ENCODE measurements around the gene SULT4A1. TPM values are rescaled to one million over a fixed set of nuclear protein-coding genes. Genes with fewer than 3 reads are reported as not detected.

Gene SULT4A1
- total and polyA plus RNA-seq, 10 of the 15 experiments (the other 5 are each of a cell fraction or from before 2014, with no cell fraction given) = not detected

DNA sequence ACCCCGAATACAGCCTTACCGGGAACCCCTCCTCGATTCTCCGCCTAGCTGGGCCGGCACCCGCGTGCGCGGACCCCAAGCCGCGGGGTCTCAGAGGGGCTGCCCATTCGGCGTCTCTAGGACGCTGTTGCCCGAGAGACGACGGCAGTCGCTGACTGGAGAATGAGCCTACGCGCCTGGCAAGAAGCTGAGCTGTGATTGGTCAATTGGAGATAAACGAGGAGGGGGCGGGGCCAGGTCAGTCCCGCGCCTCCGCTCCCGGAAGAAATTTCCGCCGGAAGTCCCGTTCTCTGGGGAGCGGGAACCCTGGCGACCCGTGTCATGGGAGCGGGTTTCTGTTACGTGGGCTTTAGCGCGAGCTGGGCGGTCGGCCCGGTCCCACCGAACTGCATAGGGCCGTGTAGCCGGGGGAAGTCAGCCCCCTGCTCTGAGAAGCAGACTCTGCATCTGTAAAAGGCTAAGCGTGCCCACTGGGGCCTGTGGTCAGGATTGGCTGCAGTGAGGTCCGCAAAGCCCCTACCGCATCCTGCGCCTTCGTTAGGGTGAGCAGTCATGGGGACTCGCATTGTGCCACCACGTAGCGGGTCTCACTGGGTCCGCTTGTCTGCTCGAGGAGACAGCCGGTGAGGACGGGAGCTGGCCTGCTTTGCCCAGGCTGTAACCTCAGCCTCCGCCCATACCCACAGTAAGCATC, 50.0 kb downstream of the SULT4A1 start, which contains the start of gene EFCAB6 (continued):
- TF ChIP-seq, protein P1, sequence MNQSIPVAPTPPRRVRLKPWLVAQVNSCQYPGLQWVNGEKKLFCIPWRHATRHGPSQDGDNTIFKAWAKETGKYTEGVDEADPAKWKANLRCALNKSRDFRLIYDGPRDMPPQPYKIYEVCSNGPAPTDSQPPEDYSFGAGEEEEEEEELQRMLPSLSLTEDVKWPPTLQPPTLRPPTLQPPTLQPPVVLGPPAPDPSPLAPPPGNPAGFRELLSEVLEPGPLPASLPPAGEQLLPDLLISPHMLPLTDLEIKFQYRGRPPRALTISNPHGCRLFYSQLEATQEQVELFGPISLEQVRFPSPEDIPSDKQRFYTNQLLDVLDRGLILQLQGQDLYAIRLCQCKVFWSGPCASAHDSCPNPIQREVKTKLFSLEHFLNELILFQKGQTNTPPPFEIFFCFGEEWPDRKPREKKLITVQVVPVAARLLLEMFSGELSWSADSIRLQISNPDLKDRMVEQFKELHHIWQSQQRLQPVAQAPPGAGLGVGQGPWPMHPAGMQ (IDR thresholded peaks at IDR 0.05; ENCODE audit: borderline replicate concordance) = no peak
- TF ChIP-seq ATF7 (IDR thresholded peaks at IDR 0.05; ENCODE audit: low read depth) (no peak), RELA (IDR thresholded peaks at IDR 0.05; ENCODE audit: borderline replicate concordance, partially characterized antibody) (peak; percentile 44), CREM (IDR thresholded peaks at IDR 0.05; ENCODE audit: low read depth) (peak; percentile 74; the same call in 1 of the 2 replicates), PML (IDR thresholded peaks at IDR 0.05; ENCODE audit: low read length) (no peak), BCL11A (IDR thresholded peaks at IDR 0.05; ENCODE audit: low read depth, low read length) (0 out of 2 replicates have a peak, but pooled peaks have one; percentile 8), ZBED1 (IDR thresholded peaks at IDR 0.05; ENCODE audit: borderline replicate concordance) (no peak), HDAC6 (IDR thresholded peaks at IDR 0.05; ENCODE audit: unreplicated experiment) (no peak), NFIC (IDR thresholded peaks at IDR 0.05; ENCODE audit: low read depth, low read length) (no peak), EGR1 (IDR thresholded peaks at IDR 0.05; ENCODE audit: borderline replicate concordance in 1 of 2, low read depth in 2 of 2, low read length in 2 of 2) (no peak; a peak in 1 of 3 replicates), CHD1 (IDR thresholded peaks at IDR 0.05; ENCODE audit: low read depth, low read length) (peak; percentile 67; the same call in 1 of the 2 replicates), STAT1 (conservative IDR thresholded peaks at IDR 0.05) (no peak), CHD4 (IDR thresholded peaks at IDR 0.05) (no peak), TCF7 (IDR thresholded peaks at IDR 0.05; ENCODE audit: borderline replicate concordance) (no peak), BMI1 (IDR thresholded peaks at IDR 0.05; ENCODE audit: borderline replicate concordance) (peak; percentile 87)
- TF ChIP-seq, protein P2, sequence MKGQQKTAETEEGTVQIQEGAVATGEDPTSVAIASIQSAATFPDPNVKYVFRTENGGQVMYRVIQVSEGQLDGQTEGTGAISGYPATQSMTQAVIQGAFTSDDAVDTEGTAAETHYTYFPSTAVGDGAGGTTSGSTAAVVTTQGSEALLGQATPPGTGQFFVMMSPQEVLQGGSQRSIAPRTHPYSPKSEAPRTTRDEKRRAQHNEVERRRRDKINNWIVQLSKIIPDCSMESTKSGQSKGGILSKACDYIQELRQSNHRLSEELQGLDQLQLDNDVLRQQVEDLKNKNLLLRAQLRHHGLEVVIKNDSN (IDR thresholded peaks at IDR 0.05; ENCODE audit: borderline replicate concordance, extremely low read length, insufficient read depth, low read depth, low read length) = no peak
- TF ChIP-seq, protein P3, sequence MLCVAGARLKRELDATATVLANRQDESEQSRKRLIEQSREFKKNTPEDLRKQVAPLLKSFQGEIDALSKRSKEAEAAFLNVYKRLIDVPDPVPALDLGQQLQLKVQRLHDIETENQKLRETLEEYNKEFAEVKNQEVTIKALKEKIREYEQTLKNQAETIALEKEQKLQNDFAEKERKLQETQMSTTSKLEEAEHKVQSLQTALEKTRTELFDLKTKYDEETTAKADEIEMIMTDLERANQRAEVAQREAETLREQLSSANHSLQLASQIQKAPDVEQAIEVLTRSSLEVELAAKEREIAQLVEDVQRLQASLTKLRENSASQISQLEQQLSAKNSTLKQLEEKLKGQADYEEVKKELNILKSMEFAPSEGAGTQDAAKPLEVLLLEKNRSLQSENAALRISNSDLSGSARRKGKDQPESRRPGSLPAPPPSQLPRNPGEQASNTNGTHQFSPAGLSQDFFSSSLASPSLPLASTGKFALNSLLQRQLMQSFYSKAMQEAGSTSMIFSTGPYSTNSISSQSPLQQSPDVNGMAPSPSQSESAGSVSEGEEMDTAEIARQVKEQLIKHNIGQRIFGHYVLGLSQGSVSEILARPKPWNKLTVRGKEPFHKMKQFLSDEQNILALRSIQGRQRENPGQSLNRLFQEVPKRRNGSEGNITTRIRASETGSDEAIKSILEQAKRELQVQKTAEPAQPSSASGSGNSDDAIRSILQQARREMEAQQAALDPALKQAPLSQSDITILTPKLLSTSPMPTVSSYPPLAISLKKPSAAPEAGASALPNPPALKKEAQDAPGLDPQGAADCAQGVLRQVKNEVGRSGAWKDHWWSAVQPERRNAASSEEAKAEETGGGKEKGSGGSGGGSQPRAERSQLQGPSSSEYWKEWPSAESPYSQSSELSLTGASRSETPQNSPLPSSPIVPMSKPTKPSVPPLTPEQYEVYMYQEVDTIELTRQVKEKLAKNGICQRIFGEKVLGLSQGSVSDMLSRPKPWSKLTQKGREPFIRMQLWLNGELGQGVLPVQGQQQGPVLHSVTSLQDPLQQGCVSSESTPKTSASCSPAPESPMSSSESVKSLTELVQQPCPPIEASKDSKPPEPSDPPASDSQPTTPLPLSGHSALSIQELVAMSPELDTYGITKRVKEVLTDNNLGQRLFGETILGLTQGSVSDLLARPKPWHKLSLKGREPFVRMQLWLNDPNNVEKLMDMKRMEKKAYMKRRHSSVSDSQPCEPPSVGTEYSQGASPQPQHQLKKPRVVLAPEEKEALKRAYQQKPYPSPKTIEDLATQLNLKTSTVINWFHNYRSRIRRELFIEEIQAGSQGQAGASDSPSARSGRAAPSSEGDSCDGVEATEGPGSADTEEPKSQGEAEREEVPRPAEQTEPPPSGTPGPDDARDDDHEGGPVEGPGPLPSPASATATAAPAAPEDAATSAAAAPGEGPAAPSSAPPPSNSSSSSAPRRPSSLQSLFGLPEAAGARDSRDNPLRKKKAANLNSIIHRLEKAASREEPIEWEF (IDR thresholded peaks at IDR 0.05; ENCODE audit: insufficient replicate concordance, low read depth, low read length) = no peak
- TF ChIP-seq, protein P4, sequence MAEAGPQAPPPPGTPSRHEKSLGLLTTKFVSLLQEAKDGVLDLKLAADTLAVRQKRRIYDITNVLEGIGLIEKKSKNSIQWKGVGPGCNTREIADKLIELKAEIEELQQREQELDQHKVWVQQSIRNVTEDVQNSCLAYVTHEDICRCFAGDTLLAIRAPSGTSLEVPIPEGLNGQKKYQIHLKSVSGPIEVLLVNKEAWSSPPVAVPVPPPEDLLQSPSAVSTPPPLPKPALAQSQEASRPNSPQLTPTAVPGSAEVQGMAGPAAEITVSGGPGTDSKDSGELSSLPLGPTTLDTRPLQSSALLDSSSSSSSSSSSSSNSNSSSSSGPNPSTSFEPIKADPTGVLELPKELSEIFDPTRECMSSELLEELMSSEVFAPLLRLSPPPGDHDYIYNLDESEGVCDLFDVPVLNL (IDR thresholded peaks at IDR 0.05; ENCODE audit: low read depth, low read length) = peak; percentile 68; the same call in 1 of the 2 replicates
- TF ChIP-seq, protein P5, sequence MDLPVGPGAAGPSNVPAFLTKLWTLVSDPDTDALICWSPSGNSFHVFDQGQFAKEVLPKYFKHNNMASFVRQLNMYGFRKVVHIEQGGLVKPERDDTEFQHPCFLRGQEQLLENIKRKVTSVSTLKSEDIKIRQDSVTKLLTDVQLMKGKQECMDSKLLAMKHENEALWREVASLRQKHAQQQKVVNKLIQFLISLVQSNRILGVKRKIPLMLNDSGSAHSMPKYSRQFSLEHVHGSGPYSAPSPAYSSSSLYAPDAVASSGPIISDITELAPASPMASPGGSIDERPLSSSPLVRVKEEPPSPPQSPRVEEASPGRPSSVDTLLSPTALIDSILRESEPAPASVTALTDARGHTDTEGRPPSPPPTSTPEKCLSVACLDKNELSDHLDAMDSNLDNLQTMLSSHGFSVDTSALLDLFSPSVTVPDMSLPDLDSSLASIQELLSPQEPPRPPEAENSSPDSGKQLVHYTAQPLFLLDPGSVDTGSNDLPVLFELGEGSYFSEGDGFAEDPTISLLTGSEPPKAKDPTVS (IDR thresholded peaks at IDR 0.05; ENCODE audit: low read depth, low read length) = no peak

Measured in GM12878 (cell line).